K562 (cell line): Measurements from ENCODE around the gene THOP1. TPM values are rescaled to one million over a fixed set of nuclear protein-coding genes. Genes with fewer than 3 reads are reported as not detected.

Experiments used
- ATAC-seq: fragments of 200-7000 bp; cut with Tn5 transposase; 3 replicates; pipeline ENCODE4 v1.9.1; 2020; ENCODE audit warnings: moderate library complexity
- Bru-seq: library from RNA; stranded (reverse); fragments of 400-500 nt; gene quantifications from one replicate; lab custom pipeline; 2021; lab: Mats Ljungman, UMichigan
- BruChase-seq, 2 experiments: library from RNA; stranded (reverse); fragments of 400-500 nt; gene quantifications; one replicate each; lab custom pipeline; 2021; lab: Mats Ljungman, UMichigan
- BruUV-seq: library from RNA; stranded (reverse); fragments of 400-500 nt; replicated peaks from 2 replicates; lab custom pipeline; 2021; lab: Mats Ljungman, UMichigan
- CTCF ChIA-PET: fragments of 300-600 bp; formaldehyde crosslinking; extraction: SDS; loops from one replicate; lab custom pipeline; 2021; ENCODE audit warnings: low intra/inter-chr PET ratio; lab: Yijun Ruan, JAX
- POLR2A ChIA-PET: fragments of 300-600, 350-650 bp; sonication (Branson Sonifier 250); formaldehyde crosslinking; extraction: SDS; loops from one replicate; lab custom pipeline; 2021; ENCODE audit warnings: antibody characterized with exemption, inconsistent platforms; lab: Yijun Ruan, JAX
- DNase-seq, 4 experiments: peaks; one replicate each; pipeline versions ENCODE4 v3.0.0 to v3.0.0-alpha.2; 2011 to 2018; ENCODE audit warnings: low spot score in 3 of 4, mixed read lengths in 3 of 4; ENCODE audit errors: extremely low read depth in 1 of 4
- FAIRE-seq: peaks from 2 replicates; lab custom pipeline; 2011; peaks lifted over from hg19 to GRCh38; lab: Jason Lieb, UNC
- H2AFZ ChIP-seq: 2 replicates; pipeline ENCODE4 v1.6.0; 2011; ENCODE audit warnings: low read depth, low read length, control low read depth, inconsistent platforms
- H3K27ac ChIP-seq: fragments of 200-600 bp; 3 replicates; pipeline ENCODE4 v1.8.0; 2011; ENCODE audit warnings: low read depth, mild to moderate bottlenecking, control low read depth, inconsistent platforms, low read length, moderate library complexity, mixed read lengths; ENCODE audit errors: extremely low read depth
- H3K27me3 ChIP-seq, 2 experiments: fragments of 300-600 bp in 1 of 2; 2 replicates in 1 of 2; 3 replicates in 1 of 2; pipeline versions ENCODE4 v1.6.0 to v1.8.0; 2011; ENCODE audit warnings: inconsistent platforms in 2 of 2, low read length in 2 of 2, mild to moderate bottlenecking in 1 of 2, mixed read lengths in 1 of 2, moderate library complexity in 1 of 2; ENCODE audit not compliant: control insufficient read depth in 2 of 2, insufficient read depth in 2 of 2
- H3K36me3 ChIP-seq: fragments of 300-600 bp; 3 replicates; pipeline ENCODE4 v1.8.0; 2011; ENCODE audit warnings: mild to moderate bottlenecking, low read length, inconsistent platforms; ENCODE audit not compliant: control insufficient read depth, insufficient read depth
- H3K4me1 ChIP-seq, 2 experiments: fragments of 200-600 bp in 1 of 2; replicated peaks in 1 of 2; 2 replicates in 1 of 2; 3 replicates in 1 of 2; pipeline versions ENCODE4 v1.5.1 to v1.8.0; 2011; ENCODE audit warnings: inconsistent platforms in 2 of 2, low read length in 2 of 2, mild to moderate bottlenecking in 1 of 2, mixed read lengths in 1 of 2, moderate library complexity in 1 of 2; ENCODE audit not compliant: control insufficient read depth in 2 of 2, insufficient read depth in 2 of 2
- H3K4me2 ChIP-seq: 2 replicates; pipeline ENCODE4 v1.6.1; 2011; ENCODE audit warnings: low read length, control low read depth, inconsistent platforms, mixed read lengths; ENCODE audit not compliant: insufficient read depth
- H3K4me3 ChIP-seq: fragments of 200-600 bp; sonication (generic), shearing (Covaris generic); 2 replicates; pipeline ENCODE4 v1.5.1; 2016; ENCODE audit warnings: control low read depth, inconsistent platforms
- H3K79me2 ChIP-seq: fragments of 200-600 bp; 3 replicates; pipeline ENCODE4 v1.8.0; 2011; ENCODE audit warnings: low read length, inconsistent platforms; ENCODE audit not compliant: control insufficient read depth, insufficient read depth
- H3K9ac ChIP-seq, 2 experiments: 2 replicates each; pipeline versions ENCODE4 v1.6.0 to v1.6.1; 2011; ENCODE audit warnings: low read depth in 2 of 2, low read length in 2 of 2, control low read depth in 1 of 2, inconsistent platforms in 1 of 2, mild to moderate bottlenecking in 1 of 2, mixed read lengths in 1 of 2; ENCODE audit not compliant: insufficient read depth in 1 of 2
- H3K9me1 ChIP-seq: one replicate; pipeline ENCODE4 v1.6.0; 2011; ENCODE audit warnings: inconsistent platforms, mild to moderate bottlenecking, low read length, moderate library complexity; ENCODE audit not compliant: control insufficient read depth, insufficient read depth
- H3K9me3 ChIP-seq: replicated peaks from 2 replicates; pipeline ENCODE4 v1.5.1; 2011; ENCODE audit warnings: low read depth, low read length, inconsistent platforms; ENCODE audit not compliant: control insufficient read depth, insufficient read depth
- H4K20me1 ChIP-seq: replicated peaks from 2 replicates; pipeline ENCODE4 v1.6.1; 2011; ENCODE audit warnings: low read length, inconsistent platforms, mixed read lengths; ENCODE audit not compliant: control insufficient read depth, insufficient read depth
- CEBPB ChIP-seq: fragments of 450-650 bp; IDR thresholded peaks from 2 replicates; pipeline ENCODE4 v1.6.1; 2016; ENCODE audit warnings: missing genetic modification characterization, missing compliant biosample characterization
- HOXB6 ChIP-seq: fragments of 250-450 bp; sonication (Bioruptor Pico); IDR thresholded peaks from 2 replicates; pipeline ENCODE4 v1.5.1; 2022; ENCODE audit warnings: mild to moderate bottlenecking, borderline replicate concordance
- IRF2 ChIP-seq: sonication (generic); formaldehyde crosslinking; IDR thresholded peaks from 2 replicates; pipeline ENCODE4 v1.8.1; 2022; ENCODE audit warnings: mild to moderate bottlenecking, missing genetic modification reagents
- NONO ChIP-seq, 2 experiments: fragments of 200-400 bp in 1 of 2; fragments of 450-650 bp in 1 of 2; formaldehyde crosslinking in 1 of 2; IDR thresholded peaks; 2 replicates each; pipeline ENCODE4 v1.6.1; 2017; ENCODE audit warnings: low read depth in 2 of 2, mild to moderate bottlenecking in 2 of 2, moderate library complexity in 2 of 2, low read length in 1 of 2
- NUFIP1 ChIP-seq: fragments of 450-650 bp; IDR thresholded peaks from 2 replicates; pipeline ENCODE4 v1.6.1; 2018; ENCODE audit not compliant: partially characterized antibody
- PHB ChIP-seq: fragments of 250-450 bp; sonication (Bioruptor Pico); IDR thresholded peaks from 2 replicates; pipeline ENCODE4 v1.5.0; 2021
- PYGO2 ChIP-seq: fragments of 450-650 bp; IDR thresholded peaks from 2 replicates; pipeline ENCODE4 v1.6.1; 2016; ENCODE audit warnings: mild to moderate bottlenecking, missing genetic modification characterization, moderate library complexity, missing compliant biosample characterization
- SP1 ChIP-seq: sonication (generic); formaldehyde crosslinking; IDR thresholded peaks from 2 replicates; pipeline ENCODE4 v1.8.1; 2022; ENCODE audit warnings: mild to moderate bottlenecking, missing genetic modification reagents
- ZNF140 ChIP-seq: fragments of 250-450 bp; sonication (Bioruptor Pico); IDR thresholded peaks from 2 replicates; pipeline ENCODE4 v1.8.0; 2021; ENCODE audit warnings: moderate library complexity, mild to moderate bottlenecking, inconsistent platforms
- ZNF431 ChIP-seq: sonication (generic); formaldehyde crosslinking; IDR thresholded peaks from 2 replicates; pipeline ENCODE4 v1.8.0; 2022; ENCODE audit warnings: mild to moderate bottlenecking, missing genetic modification reagents
- ZNF444 ChIP-seq: fragments of 250-450 bp; sonication (Bioruptor Pico); IDR thresholded peaks from 2 replicates; pipeline ENCODE4 v1.4.0; 2020; ENCODE audit warnings: mild to moderate bottlenecking, moderate library complexity
- ZNF764 ChIP-seq: fragments of 250-450 bp; sonication (Bioruptor Pico); IDR thresholded peaks from 2 replicates; pipeline ENCODE4 v1.4.0; 2020; ENCODE audit warnings: low read depth, mild to moderate bottlenecking, moderate library complexity
- WGBS: fragments of 100-300 bp; shearing (Covaris generic); methylation state at CpG from one replicate; pipeline ENCODE4 v1.1.6; 2016; ENCODE audit warnings: low coverage, mixed read lengths; ENCODE audit not compliant: insufficient coverage; ENCODE audit errors: missing lambda C conversion rate; 5-methylcytosine and 5-hydroxymethylcytosine counted together
- in situ Hi-C: fragments of 300-500 bp; cut with MboI; formaldehyde crosslinking; loops from 4 replicates; pipeline ENCODE4 v1.15.0; 2018; ENCODE audit warnings: inconsistent platforms, mixed read lengths
- intact Hi-C: fragments of 100-400 bp; cut with micrococcal nuclease; formaldehyde crosslinking; loops from 2 replicates; pipeline ENCODE4 v1.14.2; 2022
- long read RNA-seq, 3 experiments: library from polyadenylated mRNA in 2 of 3; library from RNA in 1 of 3; unstranded in 2 of 3; stranded (forward) in 1 of 3; transcript quantifications; one replicate each; pipeline ENCODE4 v2.0.0, GENCODE V29; 2019 to 2022
- polyA minus RNA-seq, 3 experiments: library from RNA; depleted of rRNA, polyadenylated mRNA; stranded (reverse); fragments of >200 nt; gene quantifications; 2 replicates each; pipeline ENCODE4 v1.2.3, GENCODE V29; 2011
- polyA plus RNA-seq, 8 experiments: library from polyadenylated mRNA; depleted of rRNA in 4 of 8; stranded (reverse) in 5 of 8; unstranded in 3 of 8; fragments of >200 nt; fragmentation: Nextera tagmentation in 2 of 8; fragmentation: Illumina TruSeq in 1 of 8; extraction: Ambion mirVana in 2 of 8; extraction: Trizol in 1 of 8; gene quantifications; 2 replicates each; pipeline versions ENCODE4 v1.2.1 to v1.2.3, GENCODE V29; 2011 to 2014; ENCODE audit warnings: inconsistent platforms in 1 of 8, missing spikeins in 1 of 8
- total RNA-seq, 7 experiments: library from RNA; depleted of rRNA in 6 of 7; stranded (reverse); fragments of >200 nt in 6 of 7; fragmentation: Illumina TruSeq in 2 of 7; extraction: Trizol in 2 of 7; gene quantifications; 2 replicates each; pipeline versions ENCODE4 v1.2.1 to v1.2.3, GENCODE V29; 2011 to 2021; ENCODE audit warnings: low replicate concordance in 1 of 7
- TF ChIP-seq, protein P1 (sequence below): fragments of 450-650 bp; IDR thresholded peaks from 2 replicates; pipeline ENCODE4 v1.6.1; 2017; ENCODE audit warnings: mild to moderate bottlenecking, moderate library complexity
- TF ChIP-seq, protein P2 (sequence below): fragments of 450-650 bp; formaldehyde crosslinking; IDR thresholded peaks from 2 replicates; pipeline ENCODE4 v1.4.0; 2022; ENCODE audit warnings: missing genetic modification characterization

THOP1 gene
- 161 and 433 TPM in 2 replicates for total RNA-seq (2011; cell fraction: chromatin; rRNA removed; ENCODE audit: low replicate concordance)
- 163 and 178 TPM in 2 replicates for total RNA-seq (2011; cell fraction: nucleolus; rRNA removed)
- total RNA-seq (2011; cell fraction: nucleoplasm; rRNA removed) = 128 and 148 TPM in 2 replicates
- total RNA-seq (2014; rRNA removed) (255 and 325 TPM in 2 replicates), total RNA-seq (2014; rRNA removed; fragmentation: Illumina TruSeq; extraction: Trizol) (43.6 and 58.2 TPM in 2 replicates), total RNA-seq (2015; rRNA removed; fragmentation: Illumina TruSeq; extraction: Trizol) (97.6 and 106 TPM in 2 replicates), total RNA-seq (2021) (193 and 203 TPM in 2 replicates), polyA plus RNA-seq (2011; rRNA removed) (96.1 and 122 TPM in 2 replicates), polyA plus RNA-seq (2014; fragmentation: Illumina TruSeq; extraction: Trizol) (77.3 and 106 TPM in 2 replicates), polyA plus RNA-seq (2014; fragmentation: Nextera tagmentation; extraction: Ambion mirVana) (1 to 10 TPM; 1.3 to 2.0 TPM), polyA plus RNA-seq (2014; rRNA removed) (174 and 181 TPM in 2 replicates), polyA minus RNA-seq (2011; rRNA and poly(A)+ RNA removed) (65.6 and 91.6 TPM in 2 replicates), Bru-seq, nascent RNA (percentile 73 among the genes with signal in this experiment), BruChase-seq, experiment 1, labeled RNA remaining after a 2-hour chase (percentile 66 among the genes with signal in this experiment), BruChase-seq, experiment 2, labeled RNA remaining after a 6-hour chase (percentile 70 among the genes with signal in this experiment)
- polyA plus RNA-seq (2011; cell fraction: cytosol; rRNA removed) = 93.4 and 185 TPM in 2 replicates
- polyA plus RNA-seq (2011; cell fraction: nucleus; rRNA removed) = 299 and 377 TPM in 2 replicates
- 128 and 152 TPM in 2 replicates for polyA plus RNA-seq (2012)
- 90.0 and 90.6 TPM in 2 replicates for polyA minus RNA-seq (2011; cell fraction: cytosol; rRNA and poly(A)+ RNA removed)
- polyA minus RNA-seq (2011; cell fraction: nucleus; rRNA and poly(A)+ RNA removed) = 35.1 and 68.2 TPM in 2 replicates
- long read RNA-seq, experiment 1, full-length matches to known transcripts = 298 of 438 reads
- long read RNA-seq, experiment 1, partial matches to known transcripts = 79 of 438 reads
- long read RNA-seq, experiment 1, other reads (novel, unspliced or antisense) = 61 of 438 reads
- long read RNA-seq, experiment 2, full-length matches to known transcripts = 50 of 112 reads
- long read RNA-seq, experiment 2, partial matches to known transcripts = 34 of 112 reads
- long read RNA-seq, experiment 2, other reads (novel, unspliced or antisense) = 28 of 112 reads
- long read RNA-seq, experiment 3, full-length matches to known transcripts = 42 of 55 reads
- long read RNA-seq, experiment 3, partial matches to known transcripts = 4 of 55 reads
- long read RNA-seq, experiment 3, other reads (novel, unspliced or antisense) = 9 of 55 reads

DNA sequence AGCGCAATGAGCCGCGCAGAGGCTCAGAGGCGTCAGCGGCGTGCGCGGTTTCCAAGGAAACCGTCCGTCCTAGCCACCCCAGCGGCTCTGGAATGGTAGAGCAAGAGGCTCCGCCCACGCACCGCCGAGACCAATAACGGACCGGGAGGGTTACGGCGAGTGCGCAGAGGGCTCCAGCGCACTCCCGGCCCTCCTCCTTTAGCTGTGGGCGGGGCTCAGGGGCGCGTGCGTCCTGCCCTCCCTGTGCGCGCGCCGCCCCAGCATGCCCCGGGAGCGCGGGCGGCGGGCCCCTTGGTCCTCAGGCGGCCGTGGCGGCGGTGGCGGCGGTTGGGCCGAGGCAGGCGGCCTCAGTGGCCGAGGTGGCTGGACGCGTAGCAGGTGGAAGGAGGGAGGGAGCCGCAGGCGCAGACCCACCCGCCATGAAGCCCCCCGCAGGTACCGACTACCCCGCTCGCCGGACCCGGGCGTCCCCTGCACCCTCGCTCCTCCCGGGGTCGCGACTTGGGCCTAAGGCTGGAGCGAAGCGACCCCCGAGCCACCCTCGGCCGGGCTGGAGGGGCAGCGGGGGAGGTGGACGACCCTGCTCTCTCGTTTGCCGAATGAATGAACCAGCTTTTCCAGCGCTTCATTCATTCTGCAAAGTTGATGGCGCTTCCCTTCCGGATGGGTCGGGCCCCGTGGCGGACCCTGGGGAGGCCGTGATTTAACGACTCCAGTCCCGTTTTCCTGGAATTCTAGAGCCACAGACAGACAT is at the start of gene THOP1:
THOP1 (plus strand) TSS at position 260 of the 754 bp plus-strand sequence; CDS start at position 420, 160 bp downstream.
- no peaks in the 10 kb centered on the region for H3K9me1 ChIP-seq
- peak; percentile 97 for FAIRE-seq
- BruUV-seq = TSS peak; percentile 78
- TF ChIP-seq IRF2 (CRISPR knock-in tag) = no peak
- TF ChIP-seq ZNF431 (CRISPR knock-in tag) = no peak
- no peak for TF ChIP-seq PYGO2
- no peak for TF ChIP-seq ZNF764
- TF ChIP-seq NUFIP1 = no peak
- no peak for TF ChIP-seq PHB (CRISPR knock-in tag)
- TF ChIP-seq HOXB6 (CRISPR knock-in tag) = no peak
- TF ChIP-seq, protein P1, sequence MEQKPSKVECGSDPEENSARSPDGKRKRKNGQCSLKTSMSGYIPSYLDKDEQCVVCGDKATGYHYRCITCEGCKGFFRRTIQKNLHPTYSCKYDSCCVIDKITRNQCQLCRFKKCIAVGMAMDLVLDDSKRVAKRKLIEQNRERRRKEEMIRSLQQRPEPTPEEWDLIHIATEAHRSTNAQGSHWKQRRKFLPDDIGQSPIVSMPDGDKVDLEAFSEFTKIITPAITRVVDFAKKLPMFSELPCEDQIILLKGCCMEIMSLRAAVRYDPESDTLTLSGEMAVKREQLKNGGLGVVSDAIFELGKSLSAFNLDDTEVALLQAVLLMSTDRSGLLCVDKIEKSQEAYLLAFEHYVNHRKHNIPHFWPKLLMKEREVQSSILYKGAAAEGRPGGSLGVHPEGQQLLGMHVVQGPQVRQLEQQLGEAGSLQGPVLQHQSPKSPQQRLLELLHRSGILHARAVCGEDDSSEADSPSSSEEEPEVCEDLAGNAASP = no peak
- peak; percentile 88 for TF ChIP-seq SP1 (CRISPR knock-in tag)
- TF ChIP-seq NONO (IDR thresholded peaks at IDR 0.05; ENCODE audit: low read depth in 2 of 2, low read length in 1 of 2) = peak in 1 of 2 experiments; percentile 70; a peak in 3 of 4 replicates
- TF ChIP-seq ZNF444 (CRISPR knock-in tag) = no peak
- no peak for TF ChIP-seq ZNF140
- TF ChIP-seq CEBPB (tag) = no peak
- TF ChIP-seq, protein P2, sequence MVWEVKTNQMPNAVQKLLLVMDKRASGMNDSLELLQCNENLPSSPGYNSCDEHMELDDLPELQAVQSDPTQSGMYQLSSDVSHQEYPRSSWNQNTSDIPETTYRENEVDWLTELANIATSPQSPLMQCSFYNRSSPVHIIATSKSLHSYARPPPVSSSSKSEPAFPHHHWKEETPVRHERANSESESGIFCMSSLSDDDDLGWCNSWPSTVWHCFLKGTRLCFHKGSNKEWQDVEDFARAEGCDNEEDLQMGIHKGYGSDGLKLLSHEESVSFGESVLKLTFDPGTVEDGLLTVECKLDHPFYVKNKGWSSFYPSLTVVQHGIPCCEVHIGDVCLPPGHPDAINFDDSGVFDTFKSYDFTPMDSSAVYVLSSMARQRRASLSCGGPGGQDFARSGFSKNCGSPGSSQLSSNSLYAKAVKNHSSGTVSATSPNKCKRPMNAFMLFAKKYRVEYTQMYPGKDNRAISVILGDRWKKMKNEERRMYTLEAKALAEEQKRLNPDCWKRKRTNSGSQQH (CRISPR knock-in tag) = peak; percentile 98

More for the DNA sequence above, at the start of gene THOP1:
- Histone ChIP-seq H3K4me3 (peak within 1 kb of the TSS; percentile 91), H3K4me1 (peaks cover 13 to 54% of the 10 kb centered on the region in 2 experiments; a peak in 4 of 5 replicates), H3K27me3 (no peaks in the 10 kb centered on the region), H3K4me2 (peak within 1 kb of the TSS; percentile 92), H3K36me3 (peaks cover 49% of the 10 kb centered on the region; the same call in 2 of the 3 replicates), H3K9me3 (no peaks in the 10 kb centered on the region), H3K79me2 (peaks cover 75% of the 10 kb centered on the region), H3K9ac (peak within 1 kb of the TSS; percentile 84 to 93), H2AFZ (peak within 1 kb of the TSS; percentile 78), H3K27ac (peak within 1 kb of the TSS; percentile 80), H4K20me1 (peaks cover 11% of the 10 kb centered on the region)
- ATAC-seq = peak; percentile 94
- CTCF ChIA-PET = no interaction called here
- in situ Hi-C loops = no loop called here
- peak; percentile 95 to 100 (median 97) for DNase-seq
- intact Hi-C loops = no loop called here
- under 1% methylated on average over 61 of the region's 78 CpGs for WGBS
- POLR2A ChIA-PET = interaction anchor here (0.6 to 1.1 kb wide), 4 partner anchors 14 to 919 kb away, joined by 3 read pairs; partner anchors contain the start of gene ZNF555
